Endothelial cell of umbilical vein (primary cell): Measurements from ENCODE around the gene GNPDA2. TPM values are rescaled to one million over a fixed set of nuclear protein-coding genes. Genes with fewer than 3 reads are reported as not detected.

Source experiments
- BruUV-seq: library from RNA; stranded (reverse); fragments of 400-500 nt; replicated peaks from 2 replicates; lab custom pipeline; 2021; lab: Mats Ljungman, UMichigan
- CTCF ChIA-PET: fragments of 300-600, 350-600 bp; sonication (Branson Sonifier 250); formaldehyde crosslinking; loops from one replicate; lab custom pipeline; 2021; ENCODE audit warnings: antibody characterized with exemption, inconsistent platforms; lab: Charles Lee
- POLR2A ChIA-PET: fragments of 300-600, 350-600 bp; sonication (Branson Sonifier 250); formaldehyde crosslinking; loops from one replicate; lab custom pipeline; 2021; ENCODE audit warnings: antibody characterized with exemption, inconsistent platforms; lab: Charles Lee
- DNase-seq: peaks from one replicate; pipeline ENCODE4 v3.0.0-alpha.2; 2011; ENCODE audit warnings: low read depth, low spot score
- FAIRE-seq: peaks from 2 replicates; lab custom pipeline; 2011; peaks lifted over from hg19 to GRCh38; lab: Jason Lieb, UNC
- H2AFZ ChIP-seq: 2 replicates; pipeline ENCODE4 v1.6.0; 2012; ENCODE audit warnings: low read depth, low read length, control low read depth, inconsistent platforms
- H3K27ac ChIP-seq: 2 replicates; pipeline ENCODE4 v1.5.1; 2011; ENCODE audit warnings: low read depth, mild to moderate bottlenecking, control low read depth, low read length, moderate library complexity; ENCODE audit not compliant: insufficient read depth
- H3K27me3 ChIP-seq, 2 experiments: 2 replicates each; pipeline versions ENCODE4 v1.6.0 to v1.6.1; 2011; ENCODE audit warnings: low read length in 2 of 2, mixed read lengths in 1 of 2; ENCODE audit not compliant: control insufficient read depth in 2 of 2, insufficient read depth in 2 of 2
- H3K36me3 ChIP-seq, 2 experiments: 2 replicates in 1 of 2; 3 replicates in 1 of 2; pipeline ENCODE4 v1.5.1; 2011; ENCODE audit warnings: low read length in 2 of 2, mild to moderate bottlenecking in 1 of 2, moderate library complexity in 1 of 2; ENCODE audit not compliant: control insufficient read depth in 2 of 2, insufficient read depth in 2 of 2; ENCODE audit errors: extremely low read depth in 1 of 2
- H3K4me1 ChIP-seq: 3 replicates; pipeline ENCODE4 v1.5.1; 2011; ENCODE audit warnings: mild to moderate bottlenecking, low read length; ENCODE audit not compliant: control insufficient read depth, insufficient read depth; ENCODE audit errors: extremely low read depth
- H3K4me2 ChIP-seq: 2 replicates; pipeline ENCODE4 v1.6.1; 2011; ENCODE audit warnings: low read length, control low read depth, mixed read lengths; ENCODE audit not compliant: insufficient read depth
- H3K4me3 ChIP-seq, 3 experiments: fragments of 200-600 bp in 1 of 3; sonication (generic), shearing (Covaris generic) in 1 of 3; replicated peaks in 1 of 3; 2 replicates each; pipeline ENCODE4 v1.5.1; 2011 to 2016; ENCODE audit warnings: control low read depth in 3 of 3, low read length in 3 of 3, mild to moderate bottlenecking in 2 of 3, inconsistent platforms in 1 of 3, low read depth in 1 of 3, moderate library complexity in 1 of 3; ENCODE audit not compliant: insufficient read depth in 1 of 3
- H3K79me2 ChIP-seq: 2 replicates; pipeline ENCODE4 v1.6.0; 2012; ENCODE audit warnings: low read length, inconsistent platforms; ENCODE audit not compliant: control insufficient read depth, insufficient read depth
- H3K9ac ChIP-seq: replicated peaks from 2 replicates; pipeline ENCODE3; 2011; ENCODE audit warnings: low read length, control low read depth; ENCODE audit not compliant: insufficient read depth; ENCODE audit errors: extremely low read depth
- H3K9me1 ChIP-seq: replicated peaks from 3 replicates; pipeline ENCODE4 v1.6.0; 2011; ENCODE audit warnings: mild to moderate bottlenecking, low read length; ENCODE audit not compliant: control insufficient read depth, insufficient read depth; ENCODE audit errors: extremely low read depth
- H3K9me3 ChIP-seq: replicated peaks from 2 replicates; pipeline ENCODE4 v1.5.1; 2012; ENCODE audit warnings: low read length, inconsistent platforms; ENCODE audit not compliant: control insufficient read depth, insufficient read depth
- H4K20me1 ChIP-seq: replicated peaks from 2 replicates; pipeline ENCODE3; 2011; ENCODE audit warnings: mild to moderate bottlenecking, low read length; ENCODE audit not compliant: control insufficient read depth, insufficient read depth; ENCODE audit errors: extremely low read depth
- CTCF ChIP-seq, 2 donors: IDR thresholded peaks; 1 replicate in 1 of 2; 2 replicates in 1 of 2; pipeline ENCODE4 v1.5.1; 2011; ENCODE audit warnings: low read length in 2 of 2, mild to moderate bottlenecking in 2 of 2, moderate library complexity in 2 of 2, control low read depth in 1 of 2, inconsistent platforms in 1 of 2, low read depth in 1 of 2; ENCODE audit not compliant: insufficient read depth in 1 of 2; ENCODE audit errors: extremely low read depth in 1 of 2
- EZH2 ChIP-seq: IDR thresholded peaks from 2 replicates; pipeline ENCODE4 v1.6.1; 2012; ENCODE audit warnings: borderline replicate concordance, low read depth, mild to moderate bottlenecking, moderate library complexity, low read length, inconsistent platforms; ENCODE audit not compliant: severe bottlenecking
- FOS ChIP-seq: IDR thresholded peaks from 2 replicates; pipeline ENCODE4 v1.6.1; 2011; ENCODE audit warnings: mild to moderate bottlenecking, low read length, moderate library complexity, borderline replicate concordance; ENCODE audit not compliant: insufficient read depth
- GATA2 ChIP-seq: IDR thresholded peaks from 2 replicates; pipeline ENCODE4 v1.7.0; 2011; ENCODE audit warnings: low read depth, mild to moderate bottlenecking, moderate library complexity, mixed read lengths, low read length; ENCODE audit not compliant: insufficient read length, insufficient read depth
- JUN ChIP-seq: IDR thresholded peaks from 2 replicates; pipeline ENCODE4 v1.6.1; 2011; ENCODE audit warnings: borderline replicate concordance, low read depth; ENCODE audit not compliant: insufficient read length, insufficient read depth
- MAX ChIP-seq: IDR thresholded peaks from 2 replicates; pipeline ENCODE4 v1.6.1; 2011; ENCODE audit not compliant: insufficient read depth, insufficient read length
- MYC ChIP-seq: IDR thresholded peaks from one replicate; pipeline ENCODE4 v1.6.1; 2011; ENCODE audit warnings: mild to moderate bottlenecking, low read depth, low read length
- POLR2A ChIP-seq: IDR thresholded peaks from 2 replicates; pipeline ENCODE4 v1.6.1; 2012; ENCODE audit warnings: low read depth, mild to moderate bottlenecking, control low read depth, low read length
- POLR2AphosphoS5 ChIP-seq: IDR thresholded peaks from 2 replicates; pipeline ENCODE4 v1.6.1; 2012; ENCODE audit warnings: low read depth, mild to moderate bottlenecking, control low read depth, low read length, moderate library complexity; ENCODE audit not compliant: insufficient read depth
- dilution Hi-C: fragments of 300-500 bp; cut with MboI; formaldehyde crosslinking; loops from one replicate; pipeline ENCODE4 v1.15.0; 2019; ENCODE audit warnings: low sequenced_read_pairs; ENCODE audit not compliant: extremely low pct_ligation_motif_present
- intact Hi-C: fragments of 100-400 bp; cut with micrococcal nuclease; formaldehyde crosslinking; loops from one replicate; pipeline ENCODE4 v1.10.0; 2022
- polyA plus RNA-seq, 4 experiments: library from polyadenylated mRNA; depleted of rRNA in 3 of 4; stranded (reverse) in 3 of 4; unstranded in 1 of 4; fragments of >200 nt; gene quantifications; 2 replicates each; pipeline versions ENCODE4 v1.2.1 to v1.2.3, GENCODE V29; 2011 to 2012; ENCODE audit warnings: missing spikeins in 1 of 4
- total RNA-seq: library from RNA; stranded (reverse); gene quantifications from 2 replicates; pipeline ENCODE4 v1.2.3, GENCODE V29; 2021

GNPDA2 gene
- total and polyA plus RNA-seq, 2 donors (not counting 3 experiments of a cell fraction or from before 2014, with no cell fraction given), result 7.6 to 14.7 TPM

- intact Hi-C loops (no loop called here), dilution Hi-C loops (no loop called here)
- POLR2A ChIA-PET, result no interaction called here
- Histone ChIP-seq H3K27me3 (peaks cover 3 to 5% of the 10 kb centered on the region in 2 experiments), H2AFZ (no peak overlapping the region), H3K9me3 (no peaks in the 10 kb centered on the region), H4K20me1 (no peaks in the 10 kb centered on the region), H3K27ac (no peak overlapping the region), H3K4me1 (no peaks in the 10 kb centered on the region), H3K9ac (no peak overlapping the region), H3K79me2 (no peaks in the 10 kb centered on the region), H3K9me1 (no peaks in the 10 kb centered on the region), H3K4me2 (no peak overlapping the region), H3K36me3 (no peaks in the 10 kb centered on the region), H3K4me3 (no peak overlapping the region)
- BruUV-seq, result no TSS peak
- no peak for FAIRE-seq
- DNase-seq, result no peak
- CTCF ChIA-PET, result no interaction called here
- TF ChIP-seq POLR2A, result no peak
- TF ChIP-seq MYC, result no peak
- TF ChIP-seq POLR2AphosphoS5, result no peak
- TF ChIP-seq MAX, result no peak
- no peak for TF ChIP-seq JUN
- no peak for TF ChIP-seq EZH2
- TF ChIP-seq CTCF (IDR thresholded peaks at IDR 0.05; ENCODE audit: extremely low read depth in 1 of 2, insufficient read depth in 1 of 2, low read depth in 1 of 2, low read length in 2 of 2), result no peak
- no peak for TF ChIP-seq FOS
- TF ChIP-seq GATA2, result no peak
Measured at GRCh38 chr4:44671636-44672035, 54.7 kb downstream of the GNPDA2 start.
